PC-9 (cell line): ENCODE data around the gene MTRF1. TPM values are rescaled to one million over a fixed set of nuclear protein-coding genes. Genes with fewer than 3 reads are reported as not detected.

ENCODE experiments used
- BruUV-seq: library from RNA; stranded (reverse); fragments of 400-500 nt; replicated peaks from 2 replicates; lab custom pipeline; 2021; lab: Mats Ljungman, UMichigan
- CTCF ChIA-PET: fragments of 300-600 bp; sonication (Branson Sonifier 250); formaldehyde crosslinking; loops from one replicate; lab custom pipeline; 2022; ENCODE audit warnings: antibody characterized with exemption; lab: Charles Lee
- POLR2A ChIA-PET: fragments of 300-600 bp; sonication (Branson Sonifier 250); formaldehyde crosslinking; loops from one replicate; lab custom pipeline; 2022; ENCODE audit warnings: antibody characterized with exemption; ENCODE audit not compliant: unreplicated experiment; lab: Charles Lee
- DNase-seq, 2 experiments: peaks; one replicate each; pipeline versions ENCODE4 v3.0.0 to v3.0.0-alpha.2; 2015 to 2022; ENCODE audit warnings: mixed read lengths in 1 of 2
- H2AFZ ChIP-seq: fragments of 200-600 bp; sonication (generic); 2 replicates; pipeline ENCODE4 v1.8.1; 2017; ENCODE audit warnings: antibody characterized with exemption
- H3F3A ChIP-seq: fragments of 200-600 bp; sonication (generic); 2 replicates; pipeline ENCODE4 v1.8.1; 2017; ENCODE audit warnings: antibody characterized with exemption, mild to moderate bottlenecking, low read depth; ENCODE audit not compliant: insufficient read depth
- H3K27ac ChIP-seq: fragments of 200-600 bp; sonication (generic); 2 replicates; pipeline ENCODE4 v1.6.1; 2016; ENCODE audit warnings: mixed run types
- H3K27me3 ChIP-seq: fragments of 200-600 bp; sonication (generic); 2 replicates; pipeline ENCODE4 v1.6.1; 2016; ENCODE audit warnings: low read depth, mixed run types; ENCODE audit not compliant: insufficient read depth
- H3K36me3 ChIP-seq: fragments of 200-600 bp; sonication (generic); 2 replicates; pipeline ENCODE4 v1.6.1; 2016; ENCODE audit warnings: low read depth, mixed run types
- H3K4me1 ChIP-seq: fragments of 200-600 bp; sonication (generic); replicated peaks from 2 replicates; pipeline ENCODE4 v1.6.1; 2016; ENCODE audit warnings: mixed run types; ENCODE audit not compliant: insufficient read depth
- H3K4me2 ChIP-seq: fragments of 200-600 bp; sonication (generic); 2 replicates; pipeline ENCODE4 v1.6.1; 2017; ENCODE audit warnings: mixed run types
- H3K4me3 ChIP-seq: fragments of 200-600 bp; sonication (generic); 2 replicates; pipeline ENCODE4 v1.6.1; 2016; ENCODE audit warnings: mixed run types
- H3K79me2 ChIP-seq: fragments of 200-600 bp; sonication (generic); 2 replicates; pipeline ENCODE4 v1.6.1; 2017; ENCODE audit warnings: low read depth, mixed run types
- H3K9me2 ChIP-seq: fragments of 200-600 bp; sonication (generic); 2 replicates; pipeline ENCODE4 v1.8.1; 2017; ENCODE audit warnings: mild to moderate bottlenecking; ENCODE audit not compliant: insufficient read depth
- H3K9me3 ChIP-seq: fragments of 200-600 bp; sonication (generic); 2 replicates; pipeline ENCODE4 v1.8.1; 2016; ENCODE audit warnings: low read depth; ENCODE audit not compliant: insufficient read depth
- H4K20me1 ChIP-seq: fragments of 200-600 bp; sonication (generic); 2 replicates; pipeline ENCODE4 v1.8.1; 2017; ENCODE audit not compliant: insufficient read depth
- CTCF ChIP-seq: fragments of 200-600 bp; sonication (generic); conservative IDR thresholded peaks from 2 replicates; pipeline ENCODE4 v1.6.1; 2017; ENCODE audit warnings: mixed run types, antibody characterized with exemption, mild to moderate bottlenecking, moderate library complexity
- EZH2 ChIP-seq: fragments of 200-600 bp; sonication (generic); IDR thresholded peaks from 2 replicates; pipeline ENCODE4 v1.8.0; 2017; ENCODE audit warnings: antibody characterized with exemption, low read depth
- intact Hi-C: fragments of 100-400 bp; cut with micrococcal nuclease; formaldehyde crosslinking; loops from one replicate; pipeline ENCODE4 v1.10.0; 2022; ENCODE audit not compliant: unreplicated experiment
- total RNA-seq: library from RNA; stranded (reverse); gene quantifications from 2 replicates; pipeline ENCODE4 v1.2.3, GENCODE V29; 2021

Gene MTRF1
- total RNA-seq, 1 experiment from 2014 or later, result 15.8 TPM

- intact Hi-C loops, result no loop called here
- DNase-seq, result no peak
- TF ChIP-seq EZH2, result no peak
- no peak for TF ChIP-seq CTCF
- H3K4me2 ChIP-seq, result no peak overlapping the region
- H3K4me3 ChIP-seq, result no peak overlapping the region
- H3K4me1 ChIP-seq, result no peaks in the 10 kb centered on the region
- no peaks in the 10 kb centered on the region for H3K79me2 ChIP-seq
- no TSS peak for BruUV-seq
- no peak overlapping the region for H2AFZ ChIP-seq
- no peaks in the 10 kb centered on the region for H3K27me3 ChIP-seq
- no peaks in the 10 kb centered on the region for H3K9me2 ChIP-seq
- no peaks in the 10 kb centered on the region for H3F3A ChIP-seq
- H3K27ac ChIP-seq, result no peak overlapping the region
- POLR2A ChIA-PET, result no interaction called here
- no peaks in the 10 kb centered on the region for H3K36me3 ChIP-seq
- no peaks in the 10 kb centered on the region for H4K20me1 ChIP-seq
- CTCF ChIA-PET, result interaction anchor here (0.6 kb wide), 1 partner anchor 33 kb away, joined by 3 read pairs; no protein-coding TSS in a partner anchor
- H3K9me3 ChIP-seq, result no peaks in the 10 kb centered on the region
Observed at GRCh38 chr13:41254902-41255301, 8.5 kb downstream of the MTRF1 start.

GRCh38 chr13:41250993-41251392 lies 12.4 kb downstream of the MTRF1 start:
- Histone ChIP-seq H3K9me2 (no peaks in the 10 kb centered on the region), H3K36me3 (no peaks in the 10 kb centered on the region), H3K9me3 (no peaks in the 10 kb centered on the region), H2AFZ (no peak overlapping the region), H3F3A (no peaks in the 10 kb centered on the region), H3K4me1 (no peaks in the 10 kb centered on the region), H3K27ac (no peak overlapping the region), H3K27me3 (no peaks in the 10 kb centered on the region), H3K79me2 (no peaks in the 10 kb centered on the region), H3K4me3 (no peak overlapping the region), H3K4me2 (no peak overlapping the region), H4K20me1 (no peaks in the 10 kb centered on the region)
- POLR2A ChIA-PET, result no interaction called here
- CTCF ChIA-PET, result no interaction called here
- TF ChIP-seq CTCF (no peak), EZH2 (no peak)
- BruUV-seq, result no TSS peak
- intact Hi-C loops, result no loop called here
- DNase-seq, result no peak

- no peaks in the 10 kb centered on the region for H3K4me1 ChIP-seq
- no peaks in the 10 kb centered on the region for H3K36me3 ChIP-seq
- DNase-seq, result no peak
- H3K79me2 ChIP-seq, result no peaks in the 10 kb centered on the region
- POLR2A ChIA-PET, result no interaction called here
- H3K9me2 ChIP-seq, result no peaks in the 10 kb centered on the region
- no TSS peak for BruUV-seq
- H3K4me3 ChIP-seq, result no peak overlapping the region
- H2AFZ ChIP-seq, result no peak overlapping the region
- H3K4me2 ChIP-seq, result no peak overlapping the region
- intact Hi-C loops, result no loop called here
- H3K27me3 ChIP-seq, result no peaks in the 10 kb centered on the region
- TF ChIP-seq CTCF (no peak), EZH2 (no peak)
- no peaks in the 10 kb centered on the region for H3F3A ChIP-seq
- H4K20me1 ChIP-seq, result no peaks in the 10 kb centered on the region
- H3K9me3 ChIP-seq, result no peaks in the 10 kb centered on the region
- CTCF ChIA-PET, result no interaction called here
- H3K27ac ChIP-seq, result no peak overlapping the region
Observed at GRCh38 chr13:41246969-41247680, 16.3 kb downstream of the MTRF1 start.
